Colon (tissue), 2 donors: Measurements from ENCODE around the gene CPN2.

Experiments
- FAIRE-seq: peaks from 2 replicates; lab custom pipeline; 2012; peaks lifted over from hg19 to GRCh38; lab: Jason Lieb, UNC
- donor health status: control.
- donor health status: control.

Gene CPN2

GRCh38 chr3:194351952-194352536, 916 bp upstream of the CPN2 start:
- no peak for FAIRE-seq

GRCh38 chr3:194350726-194351071, 429 bp downstream of the CPN2 start:
- FAIRE-seq = no peak

- no peak for FAIRE-seq
Observed at GRCh38 chr3:194348354-194348753, 2.8 kb downstream of the CPN2 start.

- no peak for FAIRE-seq
Observed at GRCh38 chr3:194346621-194347020, 4.5 kb downstream of the CPN2 start.

GRCh38 chr3:194346035-194346434, 5.1 kb downstream of the CPN2 start:
- FAIRE-seq = no peak

DNA sequence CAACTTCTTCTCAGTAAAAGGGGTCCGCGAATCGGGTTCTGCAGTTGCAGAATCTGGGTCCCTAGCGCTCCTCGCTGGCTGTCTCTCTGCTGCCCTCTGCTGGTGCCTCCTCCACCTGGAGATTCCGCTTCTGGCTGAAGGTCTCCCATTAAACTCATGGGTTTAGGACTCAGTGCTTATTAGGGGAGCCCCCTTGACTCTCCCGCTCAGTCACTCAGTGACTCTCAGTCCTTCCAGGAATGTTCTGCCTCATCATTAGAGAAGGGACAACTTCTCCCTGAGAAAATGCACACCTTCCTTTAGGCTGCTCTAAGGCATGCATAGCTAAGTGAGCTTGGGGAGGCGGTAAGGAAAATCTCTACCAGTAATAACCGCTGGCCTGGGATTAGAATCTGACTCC, 7.1 kb downstream of the CPN2 start:
- FAIRE-seq = no peak

DNA sequence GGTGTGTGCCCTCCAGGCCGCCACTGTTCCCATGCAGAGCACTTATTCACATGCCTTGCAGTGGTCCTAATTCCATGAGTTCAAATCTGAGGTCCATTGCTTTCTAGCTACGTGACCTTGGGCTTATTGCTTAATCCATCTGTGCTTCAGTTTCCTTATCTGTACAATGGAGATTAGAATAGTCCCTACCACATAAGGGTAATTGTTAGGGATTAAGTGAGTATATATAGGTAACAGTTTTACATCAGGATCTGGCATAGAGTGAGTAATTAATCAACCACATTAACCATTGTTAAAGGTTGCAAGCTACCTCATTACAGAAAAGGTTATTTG, 7.6 kb downstream of the CPN2 start:
- FAIRE-seq = no peak

DNA sequence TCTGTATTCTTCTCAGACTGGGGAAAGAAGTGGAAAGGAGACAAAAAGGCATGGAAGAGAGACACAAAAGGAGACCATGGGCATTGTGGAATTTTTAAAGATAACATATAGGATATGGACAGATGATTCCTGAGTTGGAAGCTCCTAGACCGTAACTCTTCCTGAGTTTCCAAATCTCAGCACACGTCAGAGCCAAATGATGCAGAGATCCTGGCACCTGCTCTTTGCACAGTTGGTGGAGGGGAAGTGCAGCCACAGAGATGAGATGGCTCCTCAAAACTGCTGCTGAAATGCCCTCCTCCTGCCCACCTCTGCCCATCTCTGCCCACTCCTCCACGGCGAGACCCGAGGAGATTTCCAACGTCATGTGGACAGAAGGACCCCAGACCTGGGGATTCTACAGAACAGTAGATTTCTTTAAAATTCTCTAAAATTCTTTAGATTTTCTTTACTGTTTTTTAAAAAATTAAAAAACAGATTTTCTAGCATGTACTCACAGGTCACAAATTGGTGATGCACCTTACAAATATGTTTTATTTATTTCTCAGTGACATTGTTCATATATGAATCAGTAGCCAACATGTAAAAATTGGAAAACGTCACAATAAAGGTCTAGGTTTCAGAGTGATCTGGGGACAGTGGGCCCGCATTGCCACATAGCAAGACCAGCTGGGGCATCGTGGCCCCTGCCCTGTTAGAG, 8.1 kb downstream of the CPN2 start:
- no peak for FAIRE-seq

DNA sequence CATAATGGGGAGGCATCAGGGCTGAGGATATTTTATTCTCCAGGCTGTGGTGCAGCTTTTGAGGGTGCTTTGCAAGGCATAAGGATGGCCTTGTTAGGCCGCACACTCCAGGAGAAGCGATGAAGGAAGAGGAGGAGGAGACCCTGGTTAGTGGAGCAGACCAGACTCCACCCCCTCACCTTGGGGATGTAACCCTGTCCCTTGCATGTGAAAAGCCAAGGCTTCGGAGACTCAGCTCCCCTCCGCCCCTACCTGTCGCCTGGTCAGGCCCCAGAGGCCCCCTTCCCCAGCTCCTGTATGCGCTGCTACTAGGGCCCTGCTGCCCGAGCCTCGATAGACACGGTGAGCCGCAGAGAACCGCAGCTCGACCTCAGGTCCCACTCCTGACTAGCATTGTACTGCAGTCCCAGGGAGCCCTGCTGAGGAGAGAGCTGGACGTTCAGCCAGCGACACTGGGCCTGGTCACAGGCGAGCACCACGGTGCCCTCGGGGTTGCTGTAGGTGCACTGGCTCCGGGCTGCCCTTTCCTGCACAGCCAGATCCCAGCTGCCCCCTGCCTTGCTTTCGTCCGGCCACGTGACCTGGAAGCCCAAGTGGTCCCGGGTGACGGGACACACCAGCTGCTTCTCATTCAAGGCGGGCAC, 10.2 kb downstream of the CPN2 start:
- no peak for FAIRE-seq

DNA sequence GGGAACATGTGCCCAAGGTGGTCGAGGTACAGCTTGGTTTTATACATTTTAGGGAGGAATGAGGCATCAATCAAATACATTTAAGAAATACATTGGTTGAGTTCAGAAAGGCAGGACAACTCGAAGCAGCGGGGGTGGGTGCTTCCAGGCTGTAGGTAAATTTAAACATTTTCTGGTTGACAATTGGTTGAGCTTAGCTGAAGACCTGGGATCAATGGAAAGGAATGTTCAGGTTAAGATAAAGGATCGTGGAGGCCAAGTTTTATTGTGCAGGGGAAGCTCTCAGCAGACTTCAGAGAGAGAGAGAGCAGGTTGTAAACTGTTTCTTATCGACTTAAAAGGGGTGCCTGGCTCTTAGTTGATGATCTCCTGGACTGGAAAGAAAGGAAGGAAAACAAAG, 11.3 kb downstream of the CPN2 start:
- FAIRE-seq = no peak

DNA sequence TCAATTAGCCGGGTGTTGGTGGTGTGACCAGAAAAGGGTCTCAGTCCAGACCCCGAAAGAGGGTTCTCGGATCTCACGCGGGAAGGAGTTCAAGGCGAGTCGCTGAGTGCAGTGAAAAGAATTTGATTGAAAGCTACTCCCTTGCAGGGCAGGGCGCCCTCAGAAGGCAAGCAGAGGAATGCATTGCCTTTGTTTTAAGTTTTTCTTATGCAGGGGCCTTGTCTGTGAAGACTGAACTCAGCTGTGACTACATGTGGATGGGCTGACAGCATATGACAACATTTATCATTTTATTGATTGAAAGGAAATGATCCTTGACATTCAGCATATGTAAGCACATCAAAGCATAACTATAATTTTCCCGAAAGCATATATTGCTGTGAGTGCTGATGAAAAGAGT, 11.8 kb downstream of the CPN2 start:
- no peak for FAIRE-seq

- no peak for FAIRE-seq
Observed at GRCh38 chr3:194337965-194338753, 13.0 kb downstream of the CPN2 start.

GRCh38 chr3:194336601-194337355, 14.3 kb downstream of the CPN2 start:
- no peak for FAIRE-seq

GRCh38 chr3:194333981-194334320, 17.2 kb downstream of the CPN2 start:
- FAIRE-seq = no peak

- FAIRE-seq = no peak
Observed at GRCh38 chr3:194333212-194333980, 17.7 kb downstream of the CPN2 start.

DNA sequence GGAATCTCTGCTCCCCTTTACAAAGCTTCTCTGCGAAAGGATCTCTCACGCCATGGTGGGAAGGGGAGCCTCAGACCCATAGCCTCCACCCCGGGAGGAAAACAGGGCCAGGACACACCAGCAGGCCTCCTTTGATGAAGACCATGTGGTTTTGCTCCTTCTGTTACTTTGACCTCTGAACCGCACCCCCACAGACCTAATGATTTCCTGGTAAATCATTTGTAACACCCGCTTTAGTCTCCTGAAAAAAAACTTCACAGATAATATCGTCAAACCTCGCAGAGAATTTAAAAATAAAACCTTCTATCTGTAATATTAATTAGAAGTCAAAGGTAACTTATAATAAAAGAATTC, 18.3 kb downstream of the CPN2 start:
- no peak for FAIRE-seq

GRCh38 chr3:194330579-194330978, 20.5 kb downstream of the CPN2 start:
- no peak for FAIRE-seq

- FAIRE-seq = no peak
Observed at GRCh38 chr3:194330160-194330559, 21.0 kb downstream of the CPN2 start.

GRCh38 chr3:194329583-194329965, 21.6 kb downstream of the CPN2 start:
- FAIRE-seq = no peak

DNA sequence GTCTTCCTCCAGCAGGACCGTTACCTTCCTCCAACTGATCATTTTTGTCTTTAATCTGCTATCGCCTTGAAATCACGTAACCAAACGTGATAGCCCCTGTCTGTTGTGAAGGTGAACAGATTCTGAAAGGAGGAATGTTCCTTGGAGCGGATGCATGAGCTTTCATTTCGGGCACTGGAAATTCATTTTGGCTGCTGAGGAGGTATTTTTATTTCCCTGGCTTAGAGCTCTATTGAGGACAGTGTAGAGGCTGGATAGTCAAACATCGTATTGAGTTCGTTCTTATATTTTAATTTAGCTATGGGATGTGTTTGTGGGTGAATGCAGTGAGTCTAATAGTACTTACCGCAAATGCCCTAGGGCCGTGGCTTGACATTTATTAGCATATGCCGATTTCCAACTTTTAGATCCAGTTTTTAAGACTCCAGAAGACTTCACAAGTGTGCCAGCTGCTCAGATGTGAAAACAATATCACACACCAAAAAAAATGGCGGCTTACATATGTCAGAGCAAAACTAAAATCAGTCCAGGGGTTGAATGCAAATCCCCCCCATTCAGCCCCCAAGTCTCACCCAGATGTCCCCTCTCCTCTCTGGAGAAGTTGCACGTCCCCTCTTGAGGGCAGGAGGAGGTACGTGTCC, 22.1 kb downstream of the CPN2 start:
- no peak for FAIRE-seq

DNA sequence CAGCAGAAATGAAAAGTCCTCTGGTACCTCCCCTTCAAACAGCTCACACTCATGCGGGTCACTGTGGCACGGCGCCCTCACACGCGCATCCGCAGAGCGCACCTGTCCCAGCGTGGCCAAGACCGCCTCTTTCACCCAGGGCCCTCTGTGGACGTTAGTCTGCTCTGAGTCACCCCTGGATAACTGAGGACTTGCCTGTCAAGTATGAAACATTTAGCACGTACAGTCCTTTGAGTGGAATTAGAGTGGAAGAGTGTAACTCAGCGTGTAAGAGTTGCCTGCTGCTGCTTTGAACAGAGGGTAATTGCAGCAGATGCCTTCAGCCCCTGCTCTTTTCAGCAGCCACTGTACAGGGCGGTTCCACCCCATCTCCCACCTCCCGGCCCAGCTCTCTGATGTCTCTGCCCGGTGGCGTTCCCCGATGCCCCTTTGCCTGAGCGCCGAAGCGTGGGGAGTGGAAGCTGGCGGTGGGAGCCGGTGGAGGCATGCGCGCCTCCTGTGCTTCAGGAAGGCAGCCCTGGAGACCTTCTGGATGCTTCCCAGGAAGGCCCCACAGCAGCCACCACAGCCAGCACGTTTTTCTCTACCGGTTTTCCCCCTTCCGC, 23.0 kb downstream of the CPN2 start:
- FAIRE-seq = no peak
